DMS79 treated with DMSO at 0.1 percent for 48 hours (cell line): ENCODE results near the gene BPI.
"Not testable (repeated sequence)": the region's sequence is repeated elsewhere in the genome, so short reads cannot be mapped to it uniquely, and the experiment has no call there.

Source experiments
- DNase-seq: peaks from one replicate; lab custom pipeline; 2025; lab: John Stamatoyannopoulos, UW

Gene BPI

GRCh38 chr20:38363004-38363747 lies 59.2 kb downstream of the BPI start:
- DNase-seq: no peak

GRCh38 chr20:38369389-38369788 lies 65.4 kb downstream of the BPI start:
- DNase-seq: no peak

- no peak for DNase-seq
These were observed 68.8 kb downstream of the BPI start for GRCh38 chr20:38372806-38373205.

GRCh38 chr20:38373231-38373867 lies 69.4 kb downstream of the BPI start:
- no peak for DNase-seq

GRCh38 chr20:38373898-38374297 lies 69.9 kb downstream of the BPI start:
- no peak for DNase-seq

- no peak for DNase-seq
These were observed 73.2 kb downstream of the BPI start for GRCh38 chr20:38377039-38377685.

GRCh38 chr20:38377838-38378237 lies 73.9 kb downstream of the BPI start:
- DNase-seq: not testable (repeated sequence)

- DNase-seq: no peak
These were observed 79.2 kb downstream of the BPI start for GRCh38 chr20:38383147-38383546.

GRCh38 chr20:38386004-38386403 lies 82.0 kb downstream of the BPI start:
- DNase-seq: no peak

GRCh38 chr20:38386851-38387250 lies 82.9 kb downstream of the BPI start:
- DNase-seq: no peak
